ENCODE measurements around the gene ANO2.

DNA sequence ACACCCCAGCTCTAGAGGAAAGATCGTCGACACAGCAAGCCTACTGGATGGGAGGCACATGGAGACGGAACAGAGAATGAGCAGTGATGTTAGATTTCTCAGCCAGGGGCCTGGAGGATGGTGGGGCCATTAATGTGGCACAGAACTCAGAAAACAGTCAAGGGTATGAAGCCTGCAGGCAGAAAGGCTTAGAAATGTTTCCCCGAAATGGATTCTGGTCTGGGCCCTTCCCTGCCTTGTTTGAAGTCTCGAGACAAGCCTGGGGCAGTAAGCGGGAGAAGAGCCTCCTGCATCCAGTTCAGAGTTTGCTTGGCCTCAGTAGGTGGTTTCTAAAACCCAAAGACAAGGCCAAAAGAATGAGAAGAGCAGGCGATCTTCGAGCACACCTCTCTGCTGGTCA, 354.7 kb downstream of the ANO2 start:
- no peak for TF ChIP-seq CEBPB (IDR thresholded peaks at IDR 0.05)
- TF ChIP-seq, protein P1, sequence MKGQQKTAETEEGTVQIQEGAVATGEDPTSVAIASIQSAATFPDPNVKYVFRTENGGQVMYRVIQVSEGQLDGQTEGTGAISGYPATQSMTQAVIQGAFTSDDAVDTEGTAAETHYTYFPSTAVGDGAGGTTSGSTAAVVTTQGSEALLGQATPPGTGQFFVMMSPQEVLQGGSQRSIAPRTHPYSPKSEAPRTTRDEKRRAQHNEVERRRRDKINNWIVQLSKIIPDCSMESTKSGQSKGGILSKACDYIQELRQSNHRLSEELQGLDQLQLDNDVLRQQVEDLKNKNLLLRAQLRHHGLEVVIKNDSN (IDR thresholded peaks at IDR 0.05) = no peak
- TF ChIP-seq, protein P2, sequence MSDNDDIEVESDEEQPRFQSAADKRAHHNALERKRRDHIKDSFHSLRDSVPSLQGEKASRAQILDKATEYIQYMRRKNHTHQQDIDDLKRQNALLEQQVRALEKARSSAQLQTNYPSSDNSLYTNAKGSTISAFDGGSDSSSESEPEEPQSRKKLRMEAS (IDR thresholded peaks at IDR 0.05) = no peak
- no peak for TF ChIP-seq TAF1 (IDR thresholded peaks at IDR 0.05; ENCODE audit: low read depth)
- TF ChIP-seq, protein P3, sequence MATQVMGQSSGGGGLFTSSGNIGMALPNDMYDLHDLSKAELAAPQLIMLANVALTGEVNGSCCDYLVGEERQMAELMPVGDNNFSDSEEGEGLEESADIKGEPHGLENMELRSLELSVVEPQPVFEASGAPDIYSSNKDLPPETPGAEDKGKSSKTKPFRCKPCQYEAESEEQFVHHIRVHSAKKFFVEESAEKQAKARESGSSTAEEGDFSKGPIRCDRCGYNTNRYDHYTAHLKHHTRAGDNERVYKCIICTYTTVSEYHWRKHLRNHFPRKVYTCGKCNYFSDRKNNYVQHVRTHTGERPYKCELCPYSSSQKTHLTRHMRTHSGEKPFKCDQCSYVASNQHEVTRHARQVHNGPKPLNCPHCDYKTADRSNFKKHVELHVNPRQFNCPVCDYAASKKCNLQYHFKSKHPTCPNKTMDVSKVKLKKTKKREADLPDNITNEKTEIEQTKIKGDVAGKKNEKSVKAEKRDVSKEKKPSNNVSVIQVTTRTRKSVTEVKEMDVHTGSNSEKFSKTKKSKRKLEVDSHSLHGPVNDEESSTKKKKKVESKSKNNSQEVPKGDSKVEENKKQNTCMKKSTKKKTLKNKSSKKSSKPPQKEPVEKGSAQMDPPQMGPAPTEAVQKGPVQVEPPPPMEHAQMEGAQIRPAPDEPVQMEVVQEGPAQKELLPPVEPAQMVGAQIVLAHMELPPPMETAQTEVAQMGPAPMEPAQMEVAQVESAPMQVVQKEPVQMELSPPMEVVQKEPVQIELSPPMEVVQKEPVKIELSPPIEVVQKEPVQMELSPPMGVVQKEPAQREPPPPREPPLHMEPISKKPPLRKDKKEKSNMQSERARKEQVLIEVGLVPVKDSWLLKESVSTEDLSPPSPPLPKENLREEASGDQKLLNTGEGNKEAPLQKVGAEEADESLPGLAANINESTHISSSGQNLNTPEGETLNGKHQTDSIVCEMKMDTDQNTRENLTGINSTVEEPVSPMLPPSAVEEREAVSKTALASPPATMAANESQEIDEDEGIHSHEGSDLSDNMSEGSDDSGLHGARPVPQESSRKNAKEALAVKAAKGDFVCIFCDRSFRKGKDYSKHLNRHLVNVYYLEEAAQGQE (IDR thresholded peaks at IDR 0.05; ENCODE audit: low read depth) = no peak
- TF ChIP-seq RAD21 (IDR thresholded peaks at IDR 0.05; ENCODE audit: low read depth) = no peak
- TF ChIP-seq YY1 (IDR thresholded peaks at IDR 0.05; ENCODE audit: low read depth) = no peak
